Activated CD4-positive, alpha-beta T cell treated with anti-CD3 and anti-CD28 coated beads for 36 hours (primary cell): ENCODE data around the gene DNAJB5. TPM values are rescaled to one million over a fixed set of nuclear protein-coding genes. Genes with fewer than 3 reads are reported as not detected.
A peak's percentile ranks its signal among the peaks of the same experiment; 100 is the strongest.

Source experiments
- ATAC-seq: fragments of 200-7000 bp; cut with Tn5 transposase; one replicate; pipeline ENCODE4 v1.10.0; 2021; ENCODE audit warnings: mild to moderate bottlenecking, moderate library complexity
- CTCF ChIA-PET: fragments of 350-600 bp; sonication (Branson Sonifier 250); formaldehyde crosslinking; loops from one replicate; lab custom pipeline; 2021; ENCODE audit warnings: antibody characterized with exemption; lab: Charles Lee
- POLR2A ChIA-PET: fragments of 350-600 bp; sonication (Branson Sonifier 250); formaldehyde crosslinking; loops from one replicate; lab custom pipeline; 2021; ENCODE audit warnings: antibody characterized with exemption, inconsistent platforms; lab: Charles Lee
- DNase-seq: peaks from one replicate; pipeline ENCODE4 v3.0.0-alpha.2; 2020
- H3K27ac Mint-ChIP-seq: one replicate; pipeline ENCODE4 v1.8.0; 2021; ENCODE audit warnings: mixed read lengths
- H3K27me3 Mint-ChIP-seq: one replicate; pipeline ENCODE4 v1.8.0; 2021; ENCODE audit warnings: mixed read lengths
- H3K36me3 Mint-ChIP-seq: one replicate; pipeline ENCODE4 v1.8.0; 2021; ENCODE audit warnings: low read depth, mixed read lengths
- H3K4me1 Mint-ChIP-seq: one replicate; pipeline ENCODE4 v1.8.0; 2021; ENCODE audit warnings: mixed read lengths
- H3K4me3 Mint-ChIP-seq: one replicate; pipeline ENCODE4 v1.8.0; 2021; ENCODE audit warnings: mild to moderate bottlenecking, moderate library complexity, mixed read lengths
- H3K9me3 Mint-ChIP-seq: one replicate; pipeline ENCODE4 v1.8.0; 2021; ENCODE audit warnings: low read depth, mixed read lengths
- intact Hi-C, 2 experiments: fragments of 100-400 bp; cut with DNase I in 1 of 2; cut with micrococcal nuclease in 1 of 2; formaldehyde crosslinking; loops; one replicate each; pipeline versions ENCODE4 v1.14.2 to v1.15.1; 2022 to 2024; cut with DNase I, micrococcal nuclease
- total RNA-seq, 2 experiments: library from RNA; stranded (reverse); gene quantifications; one replicate each; pipeline ENCODE4 v1.2.3, GENCODE V29; 2021

The DNAJB5 gene
- total RNA-seq, 2 experiments from 2014 or later = 10.3 to 11.3 TPM

DNA sequence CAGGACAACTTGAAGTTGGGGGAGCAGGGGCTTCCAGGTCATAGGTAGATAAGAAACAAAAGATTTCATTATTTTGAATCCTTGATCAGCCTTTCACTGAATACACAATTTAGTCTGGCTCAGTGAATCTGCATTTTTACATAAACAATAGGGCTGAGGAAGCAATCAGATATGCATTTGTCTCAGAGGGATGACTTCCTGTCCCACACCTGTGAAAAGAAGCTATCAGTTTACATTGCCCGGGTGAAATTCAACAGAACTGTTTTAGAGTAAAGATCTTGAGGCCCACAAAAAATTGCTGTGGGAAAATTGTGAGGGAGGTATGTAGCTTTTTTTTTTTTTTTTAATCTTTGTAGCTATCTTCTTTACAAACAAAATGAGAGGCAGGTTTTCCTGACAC, 38.3 kb downstream of the DNAJB5 start:
- no peak for DNase-seq
- H3K4me3 Mint-ChIP-seq = no peak overlapping the region
- peaks cover 6% of the 10 kb centered on the region for H3K36me3 Mint-ChIP-seq
- intact Hi-C loops = no loop called here
- ChIA-PET CTCF (interaction anchor here (0.6 to 1.6 kb wide), 7 partner anchors 14 to 128 kb away, joined by 3 to 8 read pairs (median 4); a partner anchor contains a TSS), POLR2A (no interaction called here)
- no peak for ATAC-seq
- no peaks in the 10 kb centered on the region for H3K27me3 Mint-ChIP-seq
- H3K4me1 Mint-ChIP-seq = peaks cover 15% of the 10 kb centered on the region
- no peaks in the 10 kb centered on the region for H3K9me3 Mint-ChIP-seq
- H3K27ac Mint-ChIP-seq = no peak overlapping the region

DNA sequence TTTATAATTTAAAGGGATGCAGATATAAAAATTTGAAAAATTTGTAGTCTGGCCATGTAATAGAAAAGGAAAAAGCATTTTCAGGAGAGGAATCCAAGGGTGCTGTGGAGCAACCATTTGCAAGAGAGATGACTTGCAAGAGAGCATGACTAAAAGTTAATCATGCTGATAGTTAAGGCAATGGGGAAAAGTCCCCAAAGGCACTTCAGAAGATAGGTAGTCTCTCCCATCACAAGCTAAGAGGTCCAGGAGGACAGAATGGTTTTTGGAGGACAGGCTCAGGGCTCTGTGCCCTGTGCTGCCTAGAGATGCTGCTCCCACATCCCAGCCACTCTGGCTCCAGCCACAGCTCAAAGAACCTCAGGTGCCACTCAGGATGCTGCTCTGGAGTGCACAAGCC, 38.8 kb downstream of the DNAJB5 start:
- CTCF ChIA-PET = interaction anchor here (0.6 to 1.5 kb wide), 5 partner anchors 9 to 48 kb away, joined by 3 to 5 read pairs (median 5); a partner anchor contains a TSS
- ATAC-seq = peak; percentile 42
- intact Hi-C loops = no loop called here
- Mint-ChIP-seq H3K4me1 (peaks cover 14% of the 10 kb centered on the region), H3K4me3 (no peak overlapping the region), H3K27ac (no peak overlapping the region), H3K9me3 (no peaks in the 10 kb centered on the region), H3K36me3 (peaks cover 6% of the 10 kb centered on the region), H3K27me3 (no peaks in the 10 kb centered on the region)
- POLR2A ChIA-PET = no interaction called here
- no peak for DNase-seq

DNA sequence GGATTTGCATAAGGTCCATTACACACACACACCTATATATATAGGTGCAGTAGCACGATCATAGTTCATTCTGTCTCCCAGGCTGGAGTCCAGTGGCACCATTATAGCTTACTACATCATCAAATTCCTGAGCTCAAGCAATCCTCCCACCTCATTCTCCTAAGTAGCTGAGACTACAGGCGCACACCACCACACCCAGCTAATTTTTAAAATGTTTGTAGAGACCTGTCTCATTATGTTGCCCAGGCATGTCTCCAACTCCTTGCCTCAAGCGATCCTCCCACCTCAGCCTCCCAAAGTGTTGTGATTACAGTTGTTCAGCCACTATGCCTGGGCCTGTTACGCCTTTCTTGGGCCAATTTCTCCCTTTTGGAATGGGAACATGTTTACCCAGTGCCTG, 39.7 kb downstream of the DNAJB5 start:
- no peaks in the 10 kb centered on the region for H3K27me3 Mint-ChIP-seq
- DNase-seq = no peak
- intact Hi-C loops = no loop called here
- no peak overlapping the region for H3K4me3 Mint-ChIP-seq
- CTCF ChIA-PET = interaction anchor here (0.6 to 1.2 kb wide), 4 partner anchors 9 to 189 kb away, joined by 3 to 5 read pairs (median 3); no protein-coding TSS in a partner anchor
- no peak overlapping the region for H3K27ac Mint-ChIP-seq
- no peaks in the 10 kb centered on the region for H3K9me3 Mint-ChIP-seq
- H3K36me3 Mint-ChIP-seq = peaks cover 2% of the 10 kb centered on the region
- peaks cover 10% of the 10 kb centered on the region for H3K4me1 Mint-ChIP-seq
- POLR2A ChIA-PET = no interaction called here
- ATAC-seq = no peak

DNA sequence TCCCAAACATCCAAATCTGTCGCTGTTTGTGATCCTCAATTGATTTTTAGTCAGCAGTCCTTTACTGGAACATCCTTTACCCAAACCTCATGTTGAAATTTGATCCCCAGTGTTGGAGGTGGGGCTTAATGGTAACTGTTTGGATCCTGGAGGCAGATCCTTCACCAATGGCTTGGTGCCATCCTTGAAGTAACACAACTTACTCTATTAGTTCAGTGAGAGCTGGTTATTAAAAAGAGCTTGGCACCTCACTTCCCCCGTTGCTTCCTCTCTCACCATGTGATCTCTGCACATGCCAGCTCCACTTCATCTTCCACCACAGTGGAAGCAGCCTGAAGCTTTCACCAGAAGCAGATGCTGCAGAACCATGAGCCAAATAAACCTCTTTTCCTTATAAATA, 40.3 kb downstream of the DNAJB5 start:
- CTCF ChIA-PET = interaction anchor here (0.7 kb wide), 1 partner anchor 54 kb away, joined by 3 read pairs; no protein-coding TSS in a partner anchor

DNA sequence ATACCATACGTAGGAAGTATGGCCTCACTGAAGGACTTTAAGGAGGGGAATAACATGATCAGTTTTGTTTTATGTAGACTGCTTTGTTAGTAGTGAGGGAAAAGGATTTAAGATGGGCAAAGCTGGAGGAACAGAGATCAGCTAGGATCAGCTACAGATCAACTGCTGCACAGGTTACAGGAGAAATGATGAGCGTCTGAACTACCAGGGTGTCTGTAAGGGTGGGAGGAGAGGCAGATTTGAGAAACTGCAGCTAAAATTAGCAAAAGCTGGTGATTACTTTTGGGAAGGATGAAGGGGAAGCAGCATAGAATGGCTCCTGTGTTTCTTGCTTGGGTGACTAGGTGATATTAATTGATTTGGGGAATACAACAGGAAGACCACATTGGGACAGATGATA, 43.6 kb downstream of the DNAJB5 start:
- Mint-ChIP-seq H3K27me3 (no peaks in the 10 kb centered on the region), H3K4me3 (no peak overlapping the region), H3K27ac (no peak overlapping the region), H3K4me1 (peaks cover 15% of the 10 kb centered on the region), H3K9me3 (no peaks in the 10 kb centered on the region), H3K36me3 (peaks cover 3% of the 10 kb centered on the region)
- ATAC-seq = no peak
- intact Hi-C loops = no loop called here
- no peak for DNase-seq
- ChIA-PET CTCF (interaction anchor here (0.6 to 1.3 kb wide), 4 partner anchors 13 to 133 kb away, joined by 3 to 5 read pairs (median 4); no protein-coding TSS in a partner anchor), POLR2A (no interaction called here)

More for the DNA sequence above, 40.3 kb downstream of the DNAJB5 start:
- ATAC-seq (no peak), DNase-seq (no peak)
- Mint-ChIP-seq H3K27ac (no peak overlapping the region), H3K9me3 (no peaks in the 10 kb centered on the region), H3K36me3 (no peaks in the 10 kb centered on the region), H3K27me3 (no peaks in the 10 kb centered on the region), H3K4me3 (no peak overlapping the region), H3K4me1 (peaks cover 10% of the 10 kb centered on the region)
- intact Hi-C loops = no loop called here
- POLR2A ChIA-PET = no interaction called here

DNA sequence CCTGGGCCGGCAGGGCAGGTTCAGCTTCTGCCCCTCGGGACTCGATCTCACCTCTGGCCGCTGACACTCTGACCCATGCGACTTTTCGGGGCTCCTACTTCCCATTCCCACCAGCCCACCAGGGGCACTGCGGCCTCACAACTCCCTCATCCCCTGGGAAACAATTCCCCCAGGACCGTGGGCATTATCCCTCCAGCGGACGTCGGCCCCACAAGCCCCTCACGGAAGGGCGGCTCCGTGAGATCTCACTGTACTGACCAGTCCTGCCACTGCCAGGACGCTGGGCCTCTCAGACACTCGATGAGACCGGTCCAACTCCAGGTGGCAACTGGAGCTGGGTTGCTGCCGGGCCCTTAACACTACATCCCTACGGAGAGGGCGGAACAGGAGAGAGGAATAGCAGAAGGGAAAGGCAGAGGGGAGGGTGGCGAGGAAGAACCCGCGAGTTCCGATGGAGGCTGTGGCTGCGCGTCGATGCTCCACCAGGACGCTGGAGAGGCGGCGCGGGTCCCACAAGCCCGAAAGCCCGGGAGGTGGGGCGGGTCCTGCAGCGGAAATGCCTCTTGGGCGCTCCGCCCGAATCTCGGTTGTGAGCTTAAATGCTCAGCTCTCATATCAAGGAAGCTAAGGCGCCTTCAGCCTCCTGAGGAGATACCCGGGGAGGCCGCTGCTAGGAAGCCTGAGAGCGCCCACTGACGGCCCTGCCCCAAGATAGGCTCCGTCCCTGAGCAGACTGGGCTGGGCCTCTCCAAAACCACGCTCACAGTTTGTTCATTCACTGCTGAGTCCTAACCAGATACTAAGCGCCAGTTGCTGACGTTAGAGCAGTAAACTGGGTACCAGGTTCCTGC, 46.5 kb downstream of the DNAJB5 start:
- DNase-seq (peak; percentile 80), ATAC-seq (peak; percentile 97)
- POLR2A ChIA-PET = interaction anchor here (0.7 kb wide), 1 partner anchor 34 kb away, joined by 4 read pairs; no protein-coding TSS in a partner anchor
- CTCF ChIA-PET = interaction anchor here (0.6 to 1.0 kb wide), 3 partner anchors 15 to 231 kb away, joined by 3 read pairs; no protein-coding TSS in a partner anchor
- H3K4me1 Mint-ChIP-seq = peaks cover 11% of the 10 kb centered on the region
- H3K9me3 Mint-ChIP-seq = no peaks in the 10 kb centered on the region
- H3K27me3 Mint-ChIP-seq = no peaks in the 10 kb centered on the region
- H3K36me3 Mint-ChIP-seq = peaks cover 5% of the 10 kb centered on the region
- peak overlapping the region; percentile 79 for H3K27ac Mint-ChIP-seq
- peak overlapping the region; percentile 52 for H3K4me3 Mint-ChIP-seq
- intact Hi-C loops = no loop called here

GRCh38 chr9:35042081-35042604, 52.6 kb downstream of the DNAJB5 start:
- Mint-ChIP-seq H3K36me3 (peaks cover 9% of the 10 kb centered on the region), H3K27me3 (no peaks in the 10 kb centered on the region), H3K27ac (no peak overlapping the region), H3K9me3 (no peaks in the 10 kb centered on the region), H3K4me3 (no peak overlapping the region), H3K4me1 (no peaks in the 10 kb centered on the region)
- no peak for DNase-seq
- ATAC-seq = no peak
- intact Hi-C loops = no loop called here
- ChIA-PET CTCF (interaction anchor here (0.8 to 2.8 kb wide), 4 partner anchors 10 to 1602 kb away, joined by 3 to 15 read pairs (median 5); no protein-coding TSS in a partner anchor), POLR2A (no interaction called here)

- H3K27ac Mint-ChIP-seq = no peak overlapping the region
- no peaks in the 10 kb centered on the region for H3K27me3 Mint-ChIP-seq
- intact Hi-C loops = no loop called here
- ChIA-PET CTCF (interaction anchor here (0.6 to 2.0 kb wide), 5 partner anchors 9 to 1603 kb away, joined by 3 to 7 read pairs (median 5); no protein-coding TSS in a partner anchor), POLR2A (interaction anchor here (0.6 kb wide), 1 partner anchor 104 kb away, joined by 4 read pairs; no protein-coding TSS in a partner anchor)
- no peak overlapping the region for H3K4me3 Mint-ChIP-seq
- ATAC-seq = no peak
- DNase-seq = no peak
- H3K4me1 Mint-ChIP-seq = no peaks in the 10 kb centered on the region
- H3K9me3 Mint-ChIP-seq = no peaks in the 10 kb centered on the region
- peaks cover 9% of the 10 kb centered on the region for H3K36me3 Mint-ChIP-seq
These were observed 53.5 kb downstream of the DNAJB5 start for GRCh38 chr9:35042891-35043545.

DNA sequence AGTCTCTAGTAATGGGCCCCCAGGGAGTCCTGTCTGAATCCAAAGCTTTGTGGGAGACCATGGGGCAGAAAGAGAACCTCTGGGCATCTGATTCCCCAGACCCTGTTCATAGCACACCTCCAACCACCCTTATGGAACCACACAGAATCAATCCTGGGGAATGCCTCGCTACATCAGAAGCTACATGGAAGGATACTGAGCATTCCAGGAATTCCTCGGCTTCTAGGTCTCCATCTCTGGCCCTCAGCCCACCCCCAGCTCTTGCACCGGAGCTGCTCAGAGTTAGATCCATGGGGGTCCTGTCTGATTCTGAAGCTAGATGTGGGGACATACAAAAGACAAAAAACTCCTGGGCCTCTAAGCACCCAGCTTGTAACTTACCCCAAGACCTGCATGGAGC, 54.5 kb downstream of the DNAJB5 start:
- H3K4me3 Mint-ChIP-seq = no peak overlapping the region
- no peaks in the 10 kb centered on the region for H3K9me3 Mint-ChIP-seq
- ChIA-PET POLR2A (no interaction called here), CTCF (interaction anchor here (1.2 to 2.0 kb wide), 2 partner anchors 8 to 145 kb away, joined by 5 to 7 read pairs; no protein-coding TSS in a partner anchor)
- H3K27me3 Mint-ChIP-seq = no peaks in the 10 kb centered on the region
- ATAC-seq = no peak
- H3K27ac Mint-ChIP-seq = no peak overlapping the region
- no peaks in the 10 kb centered on the region for H3K4me1 Mint-ChIP-seq
- DNase-seq = no peak
- H3K36me3 Mint-ChIP-seq = peaks cover 16% of the 10 kb centered on the region
- intact Hi-C loops = no loop called here
